ENCODE data around the gene OGFRL1.
"Not testable (repeated sequence)": the region's sequence is repeated elsewhere in the genome, so short reads cannot be mapped to it uniquely, and the experiment has no call there.

OGFRL1 gene

DNA sequence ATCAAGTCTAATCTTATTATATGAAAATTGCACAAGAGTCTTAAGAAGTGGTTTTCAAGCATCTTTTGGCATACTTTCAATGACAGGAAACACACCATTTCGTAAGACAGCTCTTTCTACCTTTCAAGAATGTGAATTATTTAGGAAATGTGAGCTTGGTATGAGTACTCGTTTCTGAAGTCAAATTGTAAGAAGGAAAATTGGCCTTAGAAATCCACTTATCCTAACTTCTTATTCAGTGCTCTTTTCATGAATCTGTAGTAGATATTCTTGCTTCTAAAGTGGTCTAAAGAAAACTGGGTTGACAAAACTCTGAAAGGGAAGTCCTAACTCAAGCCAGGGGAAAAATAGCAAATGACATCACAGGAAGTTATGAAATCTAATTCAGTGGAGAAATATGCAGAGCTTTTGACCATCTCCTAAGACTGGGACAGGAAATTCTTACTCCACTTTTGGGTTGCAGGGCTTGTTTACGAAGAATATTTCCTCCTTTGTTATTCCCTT is 38.5 kb upstream of the OGFRL1 start:
- no peak overlapping the region for H3K27ac ChIP-seq
- TF ChIP-seq ZFX (IDR thresholded peaks at IDR 0.05) = no peak
- TF ChIP-seq, protein P1, sequence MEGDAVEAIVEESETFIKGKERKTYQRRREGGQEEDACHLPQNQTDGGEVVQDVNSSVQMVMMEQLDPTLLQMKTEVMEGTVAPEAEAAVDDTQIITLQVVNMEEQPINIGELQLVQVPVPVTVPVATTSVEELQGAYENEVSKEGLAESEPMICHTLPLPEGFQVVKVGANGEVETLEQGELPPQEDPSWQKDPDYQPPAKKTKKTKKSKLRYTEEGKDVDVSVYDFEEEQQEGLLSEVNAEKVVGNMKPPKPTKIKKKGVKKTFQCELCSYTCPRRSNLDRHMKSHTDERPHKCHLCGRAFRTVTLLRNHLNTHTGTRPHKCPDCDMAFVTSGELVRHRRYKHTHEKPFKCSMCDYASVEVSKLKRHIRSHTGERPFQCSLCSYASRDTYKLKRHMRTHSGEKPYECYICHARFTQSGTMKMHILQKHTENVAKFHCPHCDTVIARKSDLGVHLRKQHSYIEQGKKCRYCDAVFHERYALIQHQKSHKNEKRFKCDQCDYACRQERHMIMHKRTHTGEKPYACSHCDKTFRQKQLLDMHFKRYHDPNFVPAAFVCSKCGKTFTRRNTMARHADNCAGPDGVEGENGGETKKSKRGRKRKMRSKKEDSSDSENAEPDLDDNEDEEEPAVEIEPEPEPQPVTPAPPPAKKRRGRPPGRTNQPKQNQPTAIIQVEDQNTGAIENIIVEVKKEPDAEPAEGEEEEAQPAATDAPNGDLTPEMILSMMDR (conservative IDR thresholded peaks at IDR 0.05) = no peak

DNA sequence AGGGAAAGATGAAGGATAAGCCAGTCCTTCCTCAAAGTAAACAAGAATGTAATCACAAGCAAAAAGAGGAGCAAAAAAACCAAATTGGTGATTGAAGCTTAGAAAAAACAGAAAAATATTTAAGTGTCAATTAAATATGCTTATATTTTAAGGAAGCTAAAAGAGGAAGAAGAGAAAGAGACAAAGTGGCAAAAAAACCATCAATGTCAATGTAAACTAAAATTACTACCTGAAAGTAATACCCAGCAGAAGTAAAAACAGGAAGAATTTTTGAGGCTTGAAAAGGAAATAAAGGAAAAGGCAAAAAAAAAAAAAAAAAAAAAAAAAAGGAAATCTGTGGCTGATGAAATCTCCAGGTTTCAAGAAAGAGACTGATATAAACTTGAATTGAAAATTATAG is 36.2 kb upstream of the OGFRL1 start:
- no peak overlapping the region for H3K27ac ChIP-seq
- TF ChIP-seq ZFX (IDR thresholded peaks at IDR 0.05) = no peak
- TF ChIP-seq, protein P1 (conservative IDR thresholded peaks at IDR 0.05) = no peak

DNA sequence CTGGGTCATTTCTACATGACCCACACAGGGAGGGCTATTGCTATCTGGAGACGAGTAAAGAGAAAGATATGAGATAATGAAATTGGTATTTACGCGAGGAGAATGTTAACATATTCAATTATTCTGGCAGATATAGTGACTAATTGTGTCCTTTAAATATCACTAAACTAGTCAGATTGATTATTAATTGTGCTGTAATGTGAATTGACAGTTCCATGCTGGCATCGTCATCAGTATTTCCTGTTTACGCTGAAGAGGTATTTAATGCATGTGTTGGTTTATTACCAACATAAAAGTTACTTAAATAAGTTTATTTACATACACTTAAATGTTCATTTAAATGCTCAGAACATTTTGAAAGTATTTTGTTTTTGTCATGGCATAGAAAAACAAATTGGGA is 35.7 kb upstream of the OGFRL1 start:
- H3K27ac ChIP-seq = no peak overlapping the region
- TF ChIP-seq ZFX (IDR thresholded peaks at IDR 0.05) = no peak
- TF ChIP-seq, protein P1 (conservative IDR thresholded peaks at IDR 0.05) = no peak

DNA sequence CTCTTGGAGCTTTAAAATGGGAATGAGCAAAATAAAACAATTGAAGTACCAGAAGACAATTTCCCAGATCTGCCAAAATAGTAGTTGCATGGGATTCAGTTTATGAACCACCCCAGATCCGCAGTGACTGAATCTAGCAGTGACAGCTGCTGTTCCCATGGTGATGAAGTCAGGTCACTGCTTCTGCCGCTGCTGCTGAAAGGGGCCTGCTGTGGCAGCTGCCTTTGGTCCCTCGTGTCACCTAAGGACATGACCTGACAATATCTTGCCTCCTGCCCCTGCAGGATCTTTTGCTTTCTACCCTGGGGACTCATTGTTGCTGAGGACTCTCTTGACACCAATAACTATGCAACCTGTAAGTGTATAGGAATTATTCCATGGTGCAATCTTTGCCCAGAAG is 34.3 kb upstream of the OGFRL1 start:
- TF ChIP-seq, protein P1 (conservative IDR thresholded peaks at IDR 0.05) = no peak
- TF ChIP-seq ZFX (IDR thresholded peaks at IDR 0.05) = no peak
- H3K27ac ChIP-seq = no peak overlapping the region

DNA sequence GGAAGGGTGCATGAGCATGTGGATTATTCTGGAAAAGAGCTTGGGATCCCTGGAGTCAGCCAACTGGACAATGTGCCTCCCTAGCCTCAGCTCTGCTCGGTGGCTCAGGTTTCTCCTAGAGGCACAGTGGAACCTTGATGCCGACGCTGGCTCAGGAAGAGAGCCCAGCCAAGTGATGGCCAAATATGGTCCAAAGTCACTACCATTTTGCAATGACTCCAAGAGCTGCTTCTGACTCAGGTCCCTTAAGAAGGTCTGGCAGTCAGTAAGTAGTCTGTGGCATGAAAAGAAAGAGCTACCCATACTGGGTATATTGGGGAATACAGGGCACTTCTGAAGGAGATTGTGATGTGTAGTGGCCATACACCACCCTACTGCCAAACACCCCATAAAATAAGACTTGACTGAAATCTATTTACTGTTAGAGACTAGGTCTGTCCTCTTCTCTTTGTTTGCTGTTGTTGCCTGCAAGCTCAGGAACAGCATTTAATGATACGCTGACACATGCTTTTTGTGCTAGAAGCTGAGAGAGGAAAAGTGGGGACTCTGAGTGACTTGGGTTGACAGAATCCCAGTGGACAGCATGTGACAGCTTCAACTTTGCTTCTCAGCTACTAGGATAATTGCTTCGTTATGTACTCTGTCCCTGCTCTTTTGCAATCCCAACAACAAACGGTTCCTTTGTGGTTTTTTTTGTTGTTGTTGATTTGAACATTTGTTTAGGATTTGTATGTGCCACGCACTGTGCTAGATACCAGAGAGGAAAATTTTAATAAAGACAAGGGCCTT is 30.3 kb upstream of the OGFRL1 start:
- H3K27ac ChIP-seq = no peak overlapping the region
- TF ChIP-seq, protein P1 (conservative IDR thresholded peaks at IDR 0.05) = no peak
- TF ChIP-seq ZFX (IDR thresholded peaks at IDR 0.05) = no peak

DNA sequence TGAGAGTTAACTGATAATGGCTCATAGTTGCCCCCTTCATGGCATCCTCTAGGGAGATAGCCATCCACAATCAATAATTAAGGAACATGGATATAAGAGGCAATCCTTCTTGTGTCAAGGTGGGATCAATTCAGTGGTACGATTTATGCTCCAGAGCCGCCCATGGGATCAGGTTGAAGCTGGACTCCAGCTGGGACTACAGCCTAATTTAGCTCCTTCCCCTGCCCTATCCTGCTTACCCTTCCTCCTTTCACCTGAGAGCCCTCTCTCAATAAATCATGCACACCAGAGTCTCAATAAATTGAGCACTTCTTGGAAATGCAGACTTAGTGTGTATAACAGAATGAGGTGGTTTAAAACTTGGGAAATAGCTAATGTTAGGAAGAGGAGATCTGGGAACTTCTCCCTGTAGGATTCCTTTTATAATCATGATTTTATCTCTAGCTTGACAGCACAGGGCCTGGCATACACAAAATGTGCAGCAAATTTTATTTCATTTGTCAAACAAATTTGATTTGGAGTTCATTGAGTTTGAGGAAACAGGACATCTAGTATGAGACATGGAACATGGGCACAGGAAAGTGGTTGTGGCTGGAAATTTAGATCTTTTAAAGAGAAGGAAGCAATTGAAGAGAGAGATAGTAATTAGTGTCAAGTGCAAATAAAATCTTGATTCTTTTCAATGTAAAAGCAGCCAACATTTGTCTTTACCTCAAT is 28.6 kb upstream of the OGFRL1 start:
- no peak overlapping the region for H3K27ac ChIP-seq
- TF ChIP-seq ZFX (IDR thresholded peaks at IDR 0.05) = no peak
- TF ChIP-seq, protein P1 (conservative IDR thresholded peaks at IDR 0.05) = no peak

DNA sequence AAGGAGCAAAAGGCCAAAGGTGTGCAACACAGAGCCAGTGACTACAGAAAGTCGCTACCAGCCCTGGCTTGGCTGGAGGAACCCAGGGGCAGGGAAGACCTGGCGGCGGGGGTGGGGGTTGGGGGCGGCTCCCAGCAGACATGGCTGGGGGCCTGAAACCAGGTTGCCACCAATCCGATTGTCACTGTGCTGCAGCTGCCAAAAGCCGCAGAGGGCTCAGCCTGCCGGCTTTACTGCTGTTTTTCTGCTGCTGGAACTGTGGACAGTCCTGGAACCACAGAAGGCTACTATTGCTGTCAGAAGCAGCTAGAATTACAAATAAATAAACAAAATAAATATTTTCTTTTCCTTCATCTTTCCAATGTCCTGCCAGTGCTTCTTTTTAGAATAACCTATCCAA is 25.7 kb upstream of the OGFRL1 start:
- TF ChIP-seq, protein P1 (conservative IDR thresholded peaks at IDR 0.05) = no peak
- no peak for TF ChIP-seq ZFX (IDR thresholded peaks at IDR 0.05)
- H3K27ac ChIP-seq = no peak overlapping the region

DNA sequence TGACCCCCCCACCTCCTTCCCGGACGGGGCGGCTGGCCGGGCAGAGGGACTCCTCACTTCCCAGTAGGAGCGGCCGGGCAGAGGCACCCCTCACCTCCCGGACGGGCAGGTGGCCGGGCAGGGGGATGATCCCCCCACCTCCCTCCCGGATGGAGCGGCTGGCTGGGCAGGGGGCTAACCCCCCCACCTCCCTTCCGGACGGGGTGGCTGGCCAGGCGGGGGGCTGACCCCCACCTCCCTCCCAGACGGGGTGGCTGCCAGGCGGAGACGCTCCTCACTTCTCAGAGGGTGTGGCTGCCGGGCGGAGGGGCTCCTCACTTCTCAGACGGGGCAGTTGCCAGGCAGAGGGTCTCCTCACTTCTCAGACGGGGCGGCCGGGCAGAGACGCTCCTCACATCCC is 22.2 kb upstream of the OGFRL1 start:
- H3K27ac ChIP-seq = not testable (repeated sequence)

Measured in C4-2B (cell line).